GM12891 (cell line): ENCODE measurements around the gene PTPRD.

Experiments used
- PAX5 ChIP-seq: IDR thresholded peaks from 2 replicates; pipeline ENCODE4 v1.6.1; 2011; ENCODE audit warnings: low read length, moderate library complexity, mild to moderate bottlenecking; ENCODE audit not compliant: insufficient read depth, severe bottlenecking
- POLR2A ChIP-seq: IDR thresholded peaks from 2 replicates; pipeline ENCODE4 v1.6.1; 2011; ENCODE audit warnings: low read depth, low read length, control low read depth
- POLR2AphosphoS5 ChIP-seq: IDR thresholded peaks from 2 replicates; pipeline ENCODE4 v1.6.1; 2011; ENCODE audit warnings: low read depth, low read length, control low read depth
- SPI1 ChIP-seq: IDR thresholded peaks from 2 replicates; pipeline ENCODE4 v1.6.1; 2011; ENCODE audit warnings: low read depth, low read length, control low read depth
- TAF1 ChIP-seq: IDR thresholded peaks from 2 replicates; pipeline ENCODE4 v1.6.1; 2011; ENCODE audit warnings: low read depth, low read length, control low read depth

DNA sequence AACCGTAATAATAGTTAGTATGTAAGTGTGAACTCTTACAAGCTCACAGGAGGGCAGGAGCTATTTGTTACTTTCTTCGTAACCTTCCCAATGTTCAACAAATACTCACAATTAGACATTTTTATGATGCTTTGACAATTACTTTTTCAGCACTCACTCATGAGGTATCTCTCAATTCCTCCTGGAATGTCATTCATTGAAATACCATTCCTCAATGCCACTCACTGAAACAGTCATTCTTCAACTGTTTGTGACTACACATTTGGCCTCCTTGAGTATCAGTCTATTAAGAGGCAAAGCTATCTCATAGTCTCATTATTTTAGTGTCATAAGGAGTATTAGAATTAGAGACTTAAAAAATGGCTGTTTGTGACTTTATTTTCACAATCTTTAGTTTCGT lies 2079.1 kb downstream of the PTPRD start:
- TF ChIP-seq POLR2A (no peak), TAF1 (no peak), POLR2AphosphoS5 (no peak), PAX5 (no peak), SPI1 (no peak)
